ENCODE measurements around the gene ELAC2. TPM values are rescaled to one million over a fixed set of nuclear protein-coding genes. Genes with fewer than 3 reads are reported as not detected.

The ELAC2 gene
- total and polyA plus RNA-seq, 10 of the 15 experiments (the other 5 are each of a cell fraction or from before 2014, with no cell fraction given), result 5.1 to 146 (median 79.4) TPM

GRCh38 chr17:12983991-12984884 lies 33.6 kb downstream of the ELAC2 start:
- H2AFZ ChIP-seq (ENCODE audit: control insufficient read depth, low read depth, low read length), result no peak overlapping the region
- ChIA-PET POLR2A (no interaction called here), SMC1A (ENCODE audit: uncharacterized antibody, unreplicated experiment) (no interaction called here), CTCF (interaction anchor here (1.3 to 1.5 kb wide), 2 partner anchors 18 to 21 kb away, joined by 5 read pairs; no protein-coding TSS in a partner anchor), RAD21 (ENCODE audit: unreplicated experiment) (no interaction called here)
- H3K4me1 ChIP-seq (ENCODE audit: control insufficient read depth, insufficient read depth, low read length), result no peaks in the 10 kb centered on the region
- 72% methylated on average over 20 of the region's 21 CpGs for WGBS (ENCODE audit: insufficient coverage, insufficient replicate concordance, low lambda C conversion rate, missing lambda C conversion rate)
- no peak overlapping the region for H3K27ac ChIP-seq (ENCODE audit: control insufficient read depth, insufficient read depth)
- ATAC-seq (no peak), FAIRE-seq (no peak), DNase-seq (ENCODE audit: low read depth, low spot score) (no peak)
- TF ChIP-seq CHD4 (IDR thresholded peaks at IDR 0.05) (no peak), USF2 (IDR thresholded peaks at IDR 0.05; ENCODE audit: borderline replicate concordance, low read depth, low read length) (no peak), YBX1 (IDR thresholded peaks at IDR 0.05) (no peak), DPF2 (IDR thresholded peaks at IDR 0.05) (no peak), BCL3 (IDR thresholded peaks at IDR 0.05; ENCODE audit: borderline replicate concordance, insufficient read depth, low read depth, low read length, poor library complexity, severe bottlenecking) (no peak), RAD51 (IDR thresholded peaks at IDR 0.05) (no peak)
- no peaks in the 10 kb centered on the region for H3K36me3 ChIP-seq (ENCODE audit: control insufficient read depth in 2 of 2, insufficient read depth in 2 of 2, low read length in 1 of 2)
- no peak overlapping the region for H3K4me2 ChIP-seq (ENCODE audit: control insufficient read depth, insufficient read depth)
- H3K9me3 ChIP-seq (replicated peaks; ENCODE audit: control insufficient read depth, insufficient read depth, low read length), result no peaks in the 10 kb centered on the region
- H3K27me3 ChIP-seq (replicated peaks in 1 of 2; ENCODE audit: control insufficient read depth in 2 of 2, insufficient read depth in 2 of 2, low read length in 1 of 2), result no peaks in the 10 kb centered on the region
- H3K79me2 ChIP-seq (ENCODE audit: control insufficient read depth, insufficient read depth, low read length), result no peaks in the 10 kb centered on the region
- in situ Hi-C loops (cut with MboI) (no loop called here), intact Hi-C loops (cut with micrococcal nuclease; ENCODE audit: unreplicated experiment) (no loop called here)
- no peaks in the 10 kb centered on the region for H4K20me1 ChIP-seq (ENCODE audit: control insufficient read depth, insufficient read depth)
- H3K4me3 ChIP-seq, result no peak overlapping the region
- no peak overlapping the region for H3K9ac ChIP-seq (ENCODE audit: control insufficient read depth, insufficient read depth, low read length)
- BruUV-seq (replicated peaks), result no TSS peak

Data from GM12878 (cell line).